ENCODE results near the gene FIBCD1.

Gene FIBCD1

DNA sequence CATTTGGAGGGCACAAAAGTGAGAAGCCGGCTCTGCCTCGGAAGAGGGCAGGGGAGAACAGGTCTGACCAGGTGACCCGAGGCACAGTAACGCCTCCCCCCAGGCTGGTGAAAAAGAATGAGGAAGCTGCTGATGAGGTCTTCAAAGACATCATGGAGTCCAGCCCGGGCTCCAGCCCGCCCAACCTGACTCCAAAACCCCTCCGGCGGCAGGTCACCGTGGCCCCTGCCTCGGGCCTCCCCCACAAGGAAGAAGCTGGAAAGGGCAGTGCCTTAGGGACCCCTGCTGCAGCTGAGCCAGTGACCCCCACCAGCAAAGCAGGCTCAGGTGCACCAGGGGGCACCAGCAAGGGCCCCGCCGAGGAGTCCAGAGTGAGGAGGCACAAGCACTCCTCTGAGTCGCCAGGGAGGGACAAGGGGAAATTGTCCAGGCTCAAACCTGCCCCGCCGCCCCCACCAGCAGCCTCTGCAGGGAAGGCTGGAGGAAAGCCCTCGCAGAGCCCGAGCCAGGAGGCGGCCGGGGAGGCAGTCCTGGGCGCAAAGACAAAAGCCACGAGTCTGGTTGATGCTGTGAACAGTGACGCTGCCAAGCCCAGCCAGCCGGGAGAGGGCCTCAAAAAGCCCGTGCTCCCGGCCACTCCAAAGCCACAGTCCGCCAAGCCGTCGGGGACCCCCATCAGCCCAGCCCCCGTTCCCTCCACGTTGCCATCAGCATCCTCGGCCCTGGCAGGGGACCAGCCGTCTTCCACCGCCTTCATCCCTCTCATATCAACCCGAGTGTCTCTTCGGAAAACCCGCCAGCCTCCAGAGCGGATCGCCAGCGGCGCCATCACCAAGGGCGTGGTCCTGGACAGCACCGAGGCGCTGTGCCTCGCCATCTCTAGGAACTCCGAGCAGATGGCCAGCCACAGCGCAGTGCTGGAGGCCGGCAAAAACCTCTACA is 54.2 kb downstream of the FIBCD1 start:
- Histone ChIP-seq H4K20me1 (ENCODE audit: insufficient read depth) (no peaks in the 10 kb centered on the region), H3K79me2 (ENCODE audit: insufficient read depth, low read depth) (no peaks in the 10 kb centered on the region), H3K4me1 (ENCODE audit: low read depth, poor library complexity, severe bottlenecking) (no peaks in the 10 kb centered on the region), H3K27ac (no peak overlapping the region), H3K27me3 (ENCODE audit: insufficient read depth, low read depth) (no peaks in the 10 kb centered on the region), H3K4me3 (IDR thresholded peaks at IDR 0.05; ENCODE audit: insufficient read depth, low read depth, low read length) (no peak overlapping the region), H2AFZ (ENCODE audit: low read depth) (no peak overlapping the region), H3K4me2 (no peak overlapping the region), H3K9ac (no peak overlapping the region), H3K36me3 (ENCODE audit: insufficient read depth) (no peaks in the 10 kb centered on the region)
- TF ChIP-seq, protein P1, sequence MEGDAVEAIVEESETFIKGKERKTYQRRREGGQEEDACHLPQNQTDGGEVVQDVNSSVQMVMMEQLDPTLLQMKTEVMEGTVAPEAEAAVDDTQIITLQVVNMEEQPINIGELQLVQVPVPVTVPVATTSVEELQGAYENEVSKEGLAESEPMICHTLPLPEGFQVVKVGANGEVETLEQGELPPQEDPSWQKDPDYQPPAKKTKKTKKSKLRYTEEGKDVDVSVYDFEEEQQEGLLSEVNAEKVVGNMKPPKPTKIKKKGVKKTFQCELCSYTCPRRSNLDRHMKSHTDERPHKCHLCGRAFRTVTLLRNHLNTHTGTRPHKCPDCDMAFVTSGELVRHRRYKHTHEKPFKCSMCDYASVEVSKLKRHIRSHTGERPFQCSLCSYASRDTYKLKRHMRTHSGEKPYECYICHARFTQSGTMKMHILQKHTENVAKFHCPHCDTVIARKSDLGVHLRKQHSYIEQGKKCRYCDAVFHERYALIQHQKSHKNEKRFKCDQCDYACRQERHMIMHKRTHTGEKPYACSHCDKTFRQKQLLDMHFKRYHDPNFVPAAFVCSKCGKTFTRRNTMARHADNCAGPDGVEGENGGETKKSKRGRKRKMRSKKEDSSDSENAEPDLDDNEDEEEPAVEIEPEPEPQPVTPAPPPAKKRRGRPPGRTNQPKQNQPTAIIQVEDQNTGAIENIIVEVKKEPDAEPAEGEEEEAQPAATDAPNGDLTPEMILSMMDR (conservative IDR thresholded peaks at IDR 0.05; ENCODE audit: low read depth, low read length), result no peak

GRCh38 chr9:130884111-130884531 is 54.9 kb downstream of the FIBCD1 start:
- Histone ChIP-seq H3K4me2 (no peak overlapping the region), H3K4me1 (ENCODE audit: low read depth, poor library complexity, severe bottlenecking) (no peaks in the 10 kb centered on the region), H3K79me2 (ENCODE audit: insufficient read depth, low read depth) (no peaks in the 10 kb centered on the region), H3K27me3 (ENCODE audit: insufficient read depth, low read depth) (no peaks in the 10 kb centered on the region), H3K4me3 (IDR thresholded peaks at IDR 0.05; ENCODE audit: insufficient read depth, low read depth, low read length) (no peak overlapping the region), H2AFZ (ENCODE audit: low read depth) (no peak overlapping the region), H3K36me3 (ENCODE audit: insufficient read depth) (no peaks in the 10 kb centered on the region), H3K9ac (no peak overlapping the region), H3K27ac (no peak overlapping the region), H4K20me1 (ENCODE audit: insufficient read depth) (no peaks in the 10 kb centered on the region)
- TF ChIP-seq, protein P1 (conservative IDR thresholded peaks at IDR 0.05; ENCODE audit: low read depth, low read length), result no peak

DNA sequence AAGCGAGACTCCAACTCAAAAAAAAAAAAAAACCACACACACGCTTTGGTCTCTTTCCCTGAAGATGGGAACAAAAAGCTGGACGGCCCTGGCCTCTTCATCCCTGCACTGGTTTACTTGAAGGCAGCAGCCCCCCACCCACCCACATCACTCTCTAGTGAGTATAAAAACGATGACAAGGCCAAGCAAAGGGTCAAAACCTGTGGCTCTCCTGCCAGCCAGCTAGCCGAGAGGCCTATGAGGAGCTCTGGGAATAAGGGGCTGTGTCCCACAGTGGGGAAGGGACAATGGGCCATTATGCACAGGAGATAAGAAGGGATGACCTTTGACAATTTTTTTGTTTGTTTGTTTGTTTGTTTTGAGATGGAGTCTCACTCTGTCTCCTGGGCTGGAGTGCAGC is 55.6 kb downstream of the FIBCD1 start:
- no peaks in the 10 kb centered on the region for H3K27me3 ChIP-seq (ENCODE audit: insufficient read depth, low read depth)
- no peak overlapping the region for H3K9ac ChIP-seq
- no peak overlapping the region for H2AFZ ChIP-seq (ENCODE audit: low read depth)
- no peaks in the 10 kb centered on the region for H4K20me1 ChIP-seq (ENCODE audit: insufficient read depth)
- no peaks in the 10 kb centered on the region for H3K36me3 ChIP-seq (ENCODE audit: insufficient read depth)
- H3K27ac ChIP-seq, result no peak overlapping the region
- no peak overlapping the region for H3K4me2 ChIP-seq
- H3K79me2 ChIP-seq (ENCODE audit: insufficient read depth, low read depth), result no peaks in the 10 kb centered on the region
- TF ChIP-seq, protein P1 (conservative IDR thresholded peaks at IDR 0.05; ENCODE audit: low read depth, low read length), result no peak
- no peaks in the 10 kb centered on the region for H3K4me1 ChIP-seq (ENCODE audit: low read depth, poor library complexity, severe bottlenecking)
- no peak overlapping the region for H3K4me3 ChIP-seq (IDR thresholded peaks at IDR 0.05; ENCODE audit: insufficient read depth, low read depth, low read length)

DNA sequence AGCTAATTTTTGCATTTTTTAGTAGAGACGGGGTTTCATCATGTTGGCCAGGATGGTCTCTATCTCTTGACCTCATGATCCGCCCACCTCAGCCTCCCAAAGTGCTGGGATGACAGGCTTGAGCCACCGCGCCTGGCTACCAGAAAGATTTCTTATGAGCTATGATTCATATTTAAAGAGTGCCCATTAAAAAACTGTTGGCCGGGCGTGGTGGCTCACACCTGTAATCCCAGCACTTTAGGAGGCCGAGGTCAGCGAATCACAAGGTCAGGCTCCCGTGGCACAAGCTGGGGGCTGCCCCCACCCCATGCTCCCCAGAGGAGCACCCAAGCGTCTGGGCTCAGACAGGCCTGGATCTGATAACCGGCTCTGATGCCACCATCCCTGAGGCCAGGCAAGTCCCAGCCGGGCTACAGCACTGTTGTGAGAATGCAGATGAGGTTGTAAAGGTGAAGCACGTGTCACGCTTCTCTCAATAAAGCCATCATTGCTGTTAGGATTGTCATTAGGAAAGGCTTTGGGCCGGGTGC is 56.3 kb downstream of the FIBCD1 start:
- H3K27ac ChIP-seq, result no peak overlapping the region
- H3K4me1 ChIP-seq (ENCODE audit: low read depth, poor library complexity, severe bottlenecking), result no peaks in the 10 kb centered on the region
- TF ChIP-seq, protein P1 (conservative IDR thresholded peaks at IDR 0.05; ENCODE audit: low read depth, low read length), result no peak
- no peak overlapping the region for H3K9ac ChIP-seq
- H4K20me1 ChIP-seq (ENCODE audit: insufficient read depth), result no peaks in the 10 kb centered on the region
- H3K27me3 ChIP-seq (ENCODE audit: insufficient read depth, low read depth), result no peaks in the 10 kb centered on the region
- H3K4me3 ChIP-seq (IDR thresholded peaks at IDR 0.05; ENCODE audit: insufficient read depth, low read depth, low read length), result no peak overlapping the region
- no peaks in the 10 kb centered on the region for H3K79me2 ChIP-seq (ENCODE audit: insufficient read depth, low read depth)
- no peaks in the 10 kb centered on the region for H3K36me3 ChIP-seq (ENCODE audit: insufficient read depth)
- no peak overlapping the region for H2AFZ ChIP-seq (ENCODE audit: low read depth)
- H3K4me2 ChIP-seq, result no peak overlapping the region
